ENCODE data around the gene TMEM18.

Gene TMEM18

GRCh38 chr2:633371-633770 lies 43.8 kb downstream of the TMEM18 start:
- DNase-seq (ENCODE audit: low spot score) = no peak

GRCh38 chr2:632471-632870 lies 44.7 kb downstream of the TMEM18 start:
- no peak for DNase-seq (ENCODE audit: low spot score)

GRCh38 chr2:631741-632140 lies 45.5 kb downstream of the TMEM18 start:
- DNase-seq (ENCODE audit: low spot score) = no peak

- no peak for DNase-seq (ENCODE audit: low spot score)
These were observed 46.5 kb downstream of the TMEM18 start for GRCh38 chr2:630451-631320.

GRCh38 chr2:629961-630360 lies 47.2 kb downstream of the TMEM18 start:
- no peak for DNase-seq (ENCODE audit: low spot score)

- no peak for DNase-seq (ENCODE audit: low spot score)
These were observed 48.6 kb downstream of the TMEM18 start for GRCh38 chr2:628651-629050.

- no peak for DNase-seq (ENCODE audit: low spot score)
These were observed 49.2 kb downstream of the TMEM18 start for GRCh38 chr2:627926-628560.

- DNase-seq (ENCODE audit: low spot score) = no peak
These were observed 49.9 kb downstream of the TMEM18 start for GRCh38 chr2:627340-627709.

GRCh38 chr2:626491-627339 lies 50.5 kb downstream of the TMEM18 start:
- DNase-seq (ENCODE audit: low spot score) = no peak

GRCh38 chr2:625415-626333 lies 51.5 kb downstream of the TMEM18 start:
- DNase-seq (ENCODE audit: low spot score) = no peak

GRCh38 chr2:624551-625347 lies 52.5 kb downstream of the TMEM18 start:
- no peak for DNase-seq (ENCODE audit: low spot score)

GRCh38 chr2:624096-624495 lies 53.1 kb downstream of the TMEM18 start:
- DNase-seq (ENCODE audit: low spot score) = no peak

- no peak for DNase-seq (ENCODE audit: low spot score)
These were observed 53.9 kb downstream of the TMEM18 start for GRCh38 chr2:623130-623922.

- no peak for DNase-seq (ENCODE audit: low spot score)
These were observed 54.8 kb downstream of the TMEM18 start for GRCh38 chr2:622357-622756.

GRCh38 chr2:621303-622099 lies 55.7 kb downstream of the TMEM18 start:
- no peak for DNase-seq (ENCODE audit: low spot score)

GRCh38 chr2:620471-621302 lies 56.5 kb downstream of the TMEM18 start:
- no peak for DNase-seq (ENCODE audit: low spot score)

- no peak for DNase-seq (ENCODE audit: low spot score)
These were observed 57.2 kb downstream of the TMEM18 start for GRCh38 chr2:620004-620403.

- DNase-seq (ENCODE audit: low spot score) = no peak
These were observed 58.7 kb downstream of the TMEM18 start for GRCh38 chr2:618422-618990.

All from germinal center (tissue), 1 donor.